IMR-90 (cell line): ENCODE measurements around the gene TFAP2A. TPM values are rescaled to one million over a fixed set of nuclear protein-coding genes. Genes with fewer than 3 reads are reported as not detected.

Experiments used
- ATAC-seq: fragments of 200-7000 bp; cut with Tn5 transposase; 2 replicates; pipeline ENCODE4 v1.9.1; 2020; ENCODE audit warnings: low read depth, mild to moderate bottlenecking, moderate library complexity
- BruUV-seq: library from RNA; stranded (reverse); fragments of 400-500 nt; replicated peaks from 2 replicates; lab custom pipeline; 2021; lab: Mats Ljungman, UMichigan
- CTCF ChIA-PET: fragments of 300-600 bp; formaldehyde crosslinking; extraction: SDS; loops from one replicate; lab custom pipeline; 2021; ENCODE audit warnings: antibody characterized with exemption; lab: Yijun Ruan, JAX
- POLR2A ChIA-PET: fragments of 300-600 bp; sonication (Branson Sonifier 250); formaldehyde crosslinking; loops from one replicate; lab custom pipeline; 2022; ENCODE audit warnings: antibody characterized with exemption; ENCODE audit not compliant: unreplicated experiment; lab: Charles Lee
- DNase-seq: peaks from one replicate; pipeline ENCODE4 v3.0.0; 2013
- H2AFZ ChIP-seq: replicated peaks from 2 replicates; pipeline ENCODE3; 2013; ENCODE audit warnings: low read length, mild to moderate bottlenecking; ENCODE audit not compliant: poor library complexity
- H2AK5ac ChIP-seq: 2 replicates; pipeline ENCODE4 v1.6.1; 2013; ENCODE audit warnings: low read depth, low read length, inconsistent platforms
- H2AK9ac ChIP-seq: replicated peaks from 2 replicates; pipeline ENCODE3; 2013; ENCODE audit warnings: mild to moderate bottlenecking, low read depth, low read length, moderate library complexity; ENCODE audit not compliant: poor library complexity
- H2BK120ac ChIP-seq: 2 replicates; pipeline ENCODE4 v1.6.1; 2013; ENCODE audit warnings: low read depth, low read length, inconsistent platforms
- H2BK15ac ChIP-seq: 3 replicates; pipeline ENCODE4 v1.6.1; 2013; ENCODE audit warnings: low read depth, low read length, inconsistent platforms
- H2BK20ac ChIP-seq: 2 replicates; pipeline ENCODE4 v1.6.1; 2013; ENCODE audit warnings: low read depth, mild to moderate bottlenecking, inconsistent platforms, low read length, moderate library complexity
- H2BK5ac ChIP-seq: 2 replicates; pipeline ENCODE4 v1.6.1; 2013; ENCODE audit warnings: mild to moderate bottlenecking, low read depth, low read length, inconsistent platforms; ENCODE audit not compliant: poor library complexity, severe bottlenecking
- H3K14ac ChIP-seq: replicated peaks from 2 replicates; pipeline ENCODE4 v1.6.1; 2013; ENCODE audit warnings: low read depth, low read length, inconsistent platforms
- H3K18ac ChIP-seq: 2 replicates; pipeline ENCODE4 v1.6.1; 2013; ENCODE audit warnings: low read depth, low read length, control low read depth
- H3K23ac ChIP-seq: 2 replicates; pipeline ENCODE4 v1.6.1; 2013; ENCODE audit warnings: low read depth, low read length, inconsistent platforms
- H3K27ac ChIP-seq: 2 replicates; pipeline ENCODE4 v1.5.1; 2013; ENCODE audit warnings: mild to moderate bottlenecking, control low read depth, low read length; ENCODE audit not compliant: insufficient read depth
- H3K27me3 ChIP-seq: 2 replicates; pipeline ENCODE4 v1.6.1; 2013; ENCODE audit warnings: low read length; ENCODE audit not compliant: control insufficient read depth, insufficient read depth
- H3K36me3 ChIP-seq: 2 replicates; pipeline ENCODE4 v1.6.1; 2013; ENCODE audit warnings: low read length, mixed read lengths; ENCODE audit not compliant: control insufficient read depth, insufficient read depth
- H3K4ac ChIP-seq: 2 replicates; pipeline ENCODE4 v1.6.1; 2013; ENCODE audit warnings: low read depth, low read length, inconsistent platforms
- H3K4me1 ChIP-seq: 2 replicates; pipeline ENCODE4 v1.6.1; 2013; ENCODE audit warnings: low read length, mixed read lengths; ENCODE audit not compliant: control insufficient read depth, insufficient read depth
- H3K4me2 ChIP-seq: 2 replicates; pipeline ENCODE4 v1.6.1; 2013; ENCODE audit warnings: low read depth, mild to moderate bottlenecking, control low read depth, low read length, moderate library complexity
- H3K4me3 ChIP-seq: 2 replicates; pipeline ENCODE4 v1.5.1; 2013; ENCODE audit warnings: low read depth, mild to moderate bottlenecking, control low read depth, low read length, moderate library complexity; ENCODE audit not compliant: insufficient read depth
- H3K56ac ChIP-seq: 2 replicates; pipeline ENCODE4 v1.6.1; 2013; ENCODE audit warnings: low read length, inconsistent platforms; ENCODE audit not compliant: insufficient read depth; ENCODE audit errors: extremely low read depth
- H3K79me1 ChIP-seq, 2 experiments: 2 replicates each; pipeline ENCODE4 v1.6.1; 2013; ENCODE audit warnings: low read length in 2 of 2, inconsistent platforms in 1 of 2, low read depth in 1 of 2
- H3K9ac ChIP-seq: 2 replicates; pipeline ENCODE4 v1.6.1; 2013; ENCODE audit warnings: low read depth, low read length, control low read depth
- H3K9me1 ChIP-seq: 2 replicates; pipeline ENCODE4 v1.6.1; 2013; ENCODE audit warnings: low read length, inconsistent platforms; ENCODE audit not compliant: insufficient read depth
- H3K9me3 ChIP-seq: 2 replicates; pipeline ENCODE4 v1.6.1; 2013; ENCODE audit warnings: low read length; ENCODE audit not compliant: control insufficient read depth, insufficient read depth
- H4K20me1 ChIP-seq: 2 replicates; pipeline ENCODE4 v1.6.1; 2013; ENCODE audit warnings: low read length, inconsistent platforms; ENCODE audit not compliant: insufficient read depth
- H4K5ac ChIP-seq: 2 replicates; pipeline ENCODE4 v1.6.1; 2013; ENCODE audit warnings: mild to moderate bottlenecking, low read depth, low read length, control low read depth
- H4K8ac ChIP-seq, 2 experiments: 2 replicates each; pipeline ENCODE4 v1.6.1; 2013; ENCODE audit warnings: low read depth in 2 of 2, low read length in 2 of 2, control low read depth in 1 of 2, inconsistent platforms in 1 of 2
- H4K91ac ChIP-seq: 2 replicates; pipeline ENCODE4 v1.6.1; 2013; ENCODE audit warnings: low read depth, low read length, inconsistent platforms; ENCODE audit not compliant: insufficient read depth
- BHLHE40 ChIP-seq: fragments of 150-350 bp; IDR thresholded peaks from 2 replicates; pipeline ENCODE4 v1.6.1; 2016; ENCODE audit warnings: mild to moderate bottlenecking, low read depth, low read length
- CEBPB ChIP-seq: IDR thresholded peaks from 2 replicates; pipeline ENCODE4 v1.6.1; 2012; ENCODE audit warnings: low read depth, low read length, improper control_type of control experiment
- CHD1 ChIP-seq: IDR thresholded peaks from 2 replicates; pipeline ENCODE4 v1.6.1; 2012; ENCODE audit warnings: low read depth, low read length, improper control_type of control experiment
- FOS ChIP-seq: fragments of 150-350 bp; IDR thresholded peaks from 2 replicates; pipeline ENCODE4 v1.6.1; 2016; ENCODE audit warnings: low read depth, low read length
- MAFK ChIP-seq: IDR thresholded peaks from 2 replicates; pipeline ENCODE4 v1.6.1; 2012; ENCODE audit warnings: low read depth, low read length, improper control_type of control experiment
- MAZ ChIP-seq: IDR thresholded peaks from 2 replicates; pipeline ENCODE4 v1.6.1; 2012; ENCODE audit warnings: low read depth, mild to moderate bottlenecking, low read length, improper control_type of control experiment, moderate library complexity, borderline replicate concordance
- MXI1 ChIP-seq: IDR thresholded peaks from 2 replicates; pipeline ENCODE4 v1.6.1; 2012; ENCODE audit warnings: low read depth, mild to moderate bottlenecking, low read length, moderate library complexity, borderline replicate concordance
- NFE2L2 ChIP-seq: fragments of 150-350 bp; IDR thresholded peaks from 2 replicates; pipeline ENCODE4 v1.6.1; 2016; ENCODE audit warnings: low read depth, mild to moderate bottlenecking, low read length
- POLR2A ChIP-seq: IDR thresholded peaks from 2 replicates; pipeline ENCODE4 v1.6.1; 2012; ENCODE audit warnings: mild to moderate bottlenecking, low read depth, low read length
- RAD21 ChIP-seq: IDR thresholded peaks from 2 replicates; pipeline ENCODE4 v1.6.1; 2012; ENCODE audit warnings: low read length, improper control_type of control experiment
- RCOR1 ChIP-seq: IDR thresholded peaks from 2 replicates; pipeline ENCODE4 v1.6.1; 2012; ENCODE audit warnings: mild to moderate bottlenecking, low read length, improper control_type of control experiment; ENCODE audit not compliant: insufficient replicate concordance
- RFX5 ChIP-seq: IDR thresholded peaks from 2 replicates; pipeline ENCODE4 v1.8.0; 2012; ENCODE audit warnings: low read depth, mild to moderate bottlenecking, low read length, moderate library complexity
- SMC3 ChIP-seq: fragments of 150-350 bp; IDR thresholded peaks from 2 replicates; pipeline ENCODE4 v1.6.1; 2016; ENCODE audit warnings: low read depth, mild to moderate bottlenecking, antibody characterized with exemption, low read length, moderate library complexity
- WGBS, 2 experiments: methylation state at CpG; one replicate each; pipeline versions ENCODE4 v1.1.5 to v1.1.7; 2013; ENCODE audit warnings: missing lambda C conversion rate in 2 of 2; ENCODE audit not compliant: insufficient read length in 1 of 2; ENCODE audit errors: extremely low coverage in 2 of 2; 5-methylcytosine and 5-hydroxymethylcytosine counted together
- dilution Hi-C: fragments of 300-500 bp; cut with HindIII; formaldehyde crosslinking; loops from one replicate; pipeline ENCODE4 v1.14.3; 2018; ENCODE audit warnings: low sequenced_read_pairs; ENCODE audit not compliant: unreplicated experiment
- in situ Hi-C: fragments of 300-500 bp; cut with MboI; formaldehyde crosslinking; loops from 3 replicates; pipeline ENCODE4 v1.14.3; 2019; ENCODE audit warnings: low sequenced_read_pairs, inconsistent platforms, mixed read lengths
- intact Hi-C: fragments of 100-400 bp; cut with micrococcal nuclease; formaldehyde crosslinking; loops from 2 replicates; pipeline ENCODE4 v1.10.0; 2022
- polyA plus RNA-seq, 3 experiments: library from polyadenylated mRNA; depleted of rRNA; stranded (reverse); fragments of >200 nt; gene quantifications; 2 replicates each; pipeline ENCODE4 v1.2.3, GENCODE V29; 2012; ENCODE audit warnings: low replicate concordance in 1 of 3
- total RNA-seq: library from RNA; depleted of rRNA; stranded (reverse); fragments of >200 nt; gene quantifications from 2 replicates; pipeline ENCODE4 v1.2.3, GENCODE V29; 2012
- TF ChIP-seq, protein P1 (sequence below): fragments of 150-350 bp; IDR thresholded peaks from 2 replicates; pipeline ENCODE4 v1.6.1; 2017; ENCODE audit warnings: mild to moderate bottlenecking, antibody characterized with exemption, low read length, low read depth
- TF ChIP-seq, protein P2 (sequence below): conservative IDR thresholded peaks from 2 replicates; pipeline ENCODE4 v1.5.1; 2012; ENCODE audit warnings: mild to moderate bottlenecking, low read depth, low read length, improper control_type of control experiment
- TF ChIP-seq, protein P3 (sequence below): fragments of 150-350 bp; IDR thresholded peaks from 2 replicates; pipeline ENCODE4 v1.6.1; 2016; ENCODE audit warnings: low read depth, mild to moderate bottlenecking, low read length, moderate library complexity, borderline replicate concordance

TFAP2A gene
- total and polyA plus RNA-seq, 2 of the 4 experiments (the other 2 are of a cell fraction): 0.72 to 7.1 TPM

DNA sequence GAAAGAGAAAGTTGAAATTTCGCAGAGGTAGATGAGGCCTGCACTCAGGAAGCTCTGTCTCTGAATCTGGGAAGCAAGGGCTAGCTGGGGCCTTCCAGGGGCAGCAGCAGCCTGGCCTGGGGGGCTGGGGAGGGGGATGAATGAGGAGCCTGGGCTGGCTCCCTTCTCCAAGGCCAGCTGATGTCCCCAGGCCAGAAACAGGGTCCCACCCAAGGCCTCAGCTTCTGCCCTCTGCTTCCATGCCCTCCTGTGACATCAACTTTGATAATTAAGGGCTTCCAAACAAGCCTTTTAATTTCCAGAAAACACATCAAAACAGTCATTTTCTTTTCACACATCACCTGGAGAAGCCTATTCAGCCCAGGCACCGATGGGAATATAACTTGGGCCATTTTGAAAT lies 15.4 kb downstream of the TFAP2A start:
- POLR2A ChIA-PET: no interaction called here

More for the DNA sequence above, 15.4 kb downstream of the TFAP2A start:
- no peak for ATAC-seq
- Histone ChIP-seq H2BK5ac (no peak overlapping the region), H3K18ac (no peak overlapping the region), H3K4ac (no peak overlapping the region), H2AK9ac (no peak overlapping the region), H2AFZ (no peak overlapping the region), H2BK20ac (no peak overlapping the region), H3K9ac (no peak overlapping the region), H3K23ac (no peak overlapping the region), H4K5ac (no peak overlapping the region), H3K14ac (no peak overlapping the region), H2BK15ac (no peak overlapping the region), H2BK120ac (no peak overlapping the region), H3K79me1 (peaks cover 0 to 9% of the 10 kb centered on the region in 2 experiments; a peak in 1 of 4 replicates), H3K4me1 (no peaks in the 10 kb centered on the region), H3K27ac (no peak overlapping the region), H3K27me3 (peaks cover 21% of the 10 kb centered on the region), H3K56ac (no peak overlapping the region), H2AK5ac (no peak overlapping the region), H3K9me3 (no peaks in the 10 kb centered on the region), H3K36me3 (no peaks in the 10 kb centered on the region), H3K9me1 (0 out of 2 replicates have a peak, but pooled peaks cover 4% of the 10 kb centered on the region), H3K4me2 (no peak overlapping the region), H4K91ac (no peak overlapping the region), H4K8ac (no peak overlapping the region), H4K20me1 (no peaks in the 10 kb centered on the region; the same call in 1 of the 2 replicates), H3K4me3 (no peak overlapping the region)
- no TSS peak for BruUV-seq
- dilution Hi-C loops (no loop called here), intact Hi-C loops (no loop called here), in situ Hi-C loops (no loop called here)
- TF ChIP-seq RAD21 (no peak), MAFK (no peak), CHD1 (no peak), MAZ (no peak), RCOR1 (no peak), MXI1 (no peak), SMC3 (no peak), CEBPB (no peak), POLR2A (no peak), RFX5 (no peak), BHLHE40 (no peak), FOS (no peak), NFE2L2 (no peak)
- TF ChIP-seq, protein P1, sequence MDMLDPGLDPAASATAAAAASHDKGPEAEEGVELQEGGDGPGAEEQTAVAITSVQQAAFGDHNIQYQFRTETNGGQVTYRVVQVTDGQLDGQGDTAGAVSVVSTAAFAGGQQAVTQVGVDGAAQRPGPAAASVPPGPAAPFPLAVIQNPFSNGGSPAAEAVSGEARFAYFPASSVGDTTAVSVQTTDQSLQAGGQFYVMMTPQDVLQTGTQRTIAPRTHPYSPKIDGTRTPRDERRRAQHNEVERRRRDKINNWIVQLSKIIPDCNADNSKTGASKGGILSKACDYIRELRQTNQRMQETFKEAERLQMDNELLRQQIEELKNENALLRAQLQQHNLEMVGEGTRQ: no peak
- TF ChIP-seq, protein P2, sequence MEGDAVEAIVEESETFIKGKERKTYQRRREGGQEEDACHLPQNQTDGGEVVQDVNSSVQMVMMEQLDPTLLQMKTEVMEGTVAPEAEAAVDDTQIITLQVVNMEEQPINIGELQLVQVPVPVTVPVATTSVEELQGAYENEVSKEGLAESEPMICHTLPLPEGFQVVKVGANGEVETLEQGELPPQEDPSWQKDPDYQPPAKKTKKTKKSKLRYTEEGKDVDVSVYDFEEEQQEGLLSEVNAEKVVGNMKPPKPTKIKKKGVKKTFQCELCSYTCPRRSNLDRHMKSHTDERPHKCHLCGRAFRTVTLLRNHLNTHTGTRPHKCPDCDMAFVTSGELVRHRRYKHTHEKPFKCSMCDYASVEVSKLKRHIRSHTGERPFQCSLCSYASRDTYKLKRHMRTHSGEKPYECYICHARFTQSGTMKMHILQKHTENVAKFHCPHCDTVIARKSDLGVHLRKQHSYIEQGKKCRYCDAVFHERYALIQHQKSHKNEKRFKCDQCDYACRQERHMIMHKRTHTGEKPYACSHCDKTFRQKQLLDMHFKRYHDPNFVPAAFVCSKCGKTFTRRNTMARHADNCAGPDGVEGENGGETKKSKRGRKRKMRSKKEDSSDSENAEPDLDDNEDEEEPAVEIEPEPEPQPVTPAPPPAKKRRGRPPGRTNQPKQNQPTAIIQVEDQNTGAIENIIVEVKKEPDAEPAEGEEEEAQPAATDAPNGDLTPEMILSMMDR: no peak
- TF ChIP-seq, protein P3, sequence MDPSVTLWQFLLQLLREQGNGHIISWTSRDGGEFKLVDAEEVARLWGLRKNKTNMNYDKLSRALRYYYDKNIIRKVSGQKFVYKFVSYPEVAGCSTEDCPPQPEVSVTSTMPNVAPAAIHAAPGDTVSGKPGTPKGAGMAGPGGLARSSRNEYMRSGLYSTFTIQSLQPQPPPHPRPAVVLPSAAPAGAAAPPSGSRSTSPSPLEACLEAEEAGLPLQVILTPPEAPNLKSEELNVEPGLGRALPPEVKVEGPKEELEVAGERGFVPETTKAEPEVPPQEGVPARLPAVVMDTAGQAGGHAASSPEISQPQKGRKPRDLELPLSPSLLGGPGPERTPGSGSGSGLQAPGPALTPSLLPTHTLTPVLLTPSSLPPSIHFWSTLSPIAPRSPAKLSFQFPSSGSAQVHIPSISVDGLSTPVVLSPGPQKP: no peak
- WGBS, 2 experiments: 80% methylated on average over 1 of the region's 2 CpGs; no CpG with 5 or more reads in 1 of the 2 experiments
- no peak for DNase-seq
- CTCF ChIA-PET: no interaction called here
